GM18499 (cell line): ENCODE measurements around the gene SDK1.

Experiments
- ATAC-seq: cut with Tn5 transposase; IDR thresholded peaks from one replicate; pipeline ENCODE4 v1.9.1; 2021; ENCODE audit warnings: moderate number of reproducible peaks; ENCODE audit not compliant: insufficient read depth, unreplicated experiment

The SDK1 gene

DNA sequence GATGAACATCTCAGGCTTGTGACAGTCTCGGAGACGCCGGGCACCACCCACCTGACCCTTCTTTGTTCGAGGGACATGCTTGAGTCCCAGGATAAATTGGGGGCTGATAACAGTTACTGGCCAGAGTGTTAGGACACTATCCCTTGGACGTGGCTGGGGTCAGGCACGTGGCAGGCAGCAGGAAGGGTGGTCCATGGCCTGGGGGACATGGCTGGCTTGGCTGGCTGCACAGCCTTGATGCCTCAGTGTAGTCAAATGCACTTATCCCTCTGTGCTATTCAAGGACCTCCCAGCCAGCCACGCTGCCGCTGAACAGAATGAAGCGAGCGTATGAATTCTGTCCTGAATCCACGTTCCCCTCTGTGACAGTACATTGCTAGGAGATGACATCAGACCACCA lies 719.0 kb downstream of the SDK1 start:
- no peak for ATAC-seq

DNA sequence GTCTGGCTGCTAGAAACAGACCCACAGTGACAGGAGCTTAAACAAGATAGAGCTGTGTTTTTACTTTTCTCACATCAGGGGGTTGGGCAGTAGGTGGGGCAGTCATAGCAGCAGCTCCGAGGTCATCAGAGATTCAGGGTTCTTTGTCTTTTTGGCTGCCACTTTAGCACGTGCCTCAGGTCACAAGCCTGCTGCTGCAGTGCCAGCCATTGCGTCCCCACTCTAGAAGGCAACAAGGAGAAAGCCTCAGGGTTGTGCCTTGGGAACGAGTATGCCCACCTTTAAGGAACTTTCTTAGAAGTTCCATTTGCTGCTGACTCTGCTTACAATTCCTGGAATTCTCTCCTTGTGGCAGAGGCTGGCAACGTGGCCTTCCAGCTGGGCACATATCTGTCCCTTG lies 720.4 kb downstream of the SDK1 start:
- ATAC-seq, result no peak

DNA sequence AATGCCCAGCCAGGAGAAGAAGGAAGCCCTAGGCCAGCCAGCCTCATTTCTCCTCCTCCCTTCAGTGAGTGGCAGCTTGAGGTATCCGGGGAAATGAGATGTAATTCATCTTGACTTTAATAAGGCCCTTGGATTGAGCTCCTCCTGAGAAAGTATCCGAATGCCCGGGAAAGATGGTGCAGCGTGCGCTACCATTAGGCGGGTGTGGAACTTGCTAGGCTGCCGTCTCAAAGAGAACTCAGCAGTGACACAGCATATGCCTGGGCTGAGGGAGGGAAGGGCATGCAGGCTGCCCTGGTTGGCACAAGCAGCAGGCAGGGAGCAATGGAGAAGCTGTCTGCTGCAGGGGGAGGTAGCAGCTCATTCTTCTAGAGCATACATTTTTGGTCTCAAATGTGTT lies 721.2 kb downstream of the SDK1 start:
- ATAC-seq, result no peak

DNA sequence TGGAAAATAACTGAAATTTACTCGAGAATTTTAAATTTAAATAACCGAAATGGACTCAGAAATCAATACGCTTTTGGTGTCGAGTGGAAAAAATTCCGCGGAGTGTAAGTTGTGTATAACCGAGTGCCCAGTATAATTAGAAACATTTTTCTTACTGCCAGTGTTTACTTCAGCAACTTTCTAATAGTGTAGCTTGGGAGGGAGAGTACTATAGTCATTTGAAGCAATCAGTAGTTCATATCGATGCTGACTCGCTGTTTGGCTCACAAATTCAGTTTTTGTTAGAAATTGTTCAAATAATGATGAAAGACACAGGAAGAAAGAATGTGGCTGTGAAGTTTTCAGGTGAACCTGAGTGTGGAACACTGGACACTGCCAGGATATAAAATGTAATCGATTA lies 722.5 kb downstream of the SDK1 start:
- no peak for ATAC-seq

DNA sequence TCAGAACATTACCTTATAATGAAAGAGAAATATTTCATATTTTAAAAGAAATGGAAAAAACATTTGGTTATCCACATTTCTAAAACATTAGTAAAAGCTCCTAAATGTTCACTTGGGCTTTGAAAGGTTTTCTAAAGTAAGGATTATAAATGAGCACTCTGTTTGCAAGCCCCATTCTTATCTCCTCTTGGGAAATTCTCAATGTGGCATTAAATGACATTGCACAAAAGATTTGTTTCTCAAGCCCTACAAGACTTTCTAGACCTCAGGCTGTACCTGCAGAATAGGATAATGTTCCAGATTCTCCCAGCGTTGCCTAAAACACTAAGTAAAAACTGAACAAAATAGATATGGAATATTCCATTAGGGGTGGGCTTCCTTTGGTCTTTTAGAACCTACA lies 723.1 kb downstream of the SDK1 start:
- ATAC-seq, result no peak

DNA sequence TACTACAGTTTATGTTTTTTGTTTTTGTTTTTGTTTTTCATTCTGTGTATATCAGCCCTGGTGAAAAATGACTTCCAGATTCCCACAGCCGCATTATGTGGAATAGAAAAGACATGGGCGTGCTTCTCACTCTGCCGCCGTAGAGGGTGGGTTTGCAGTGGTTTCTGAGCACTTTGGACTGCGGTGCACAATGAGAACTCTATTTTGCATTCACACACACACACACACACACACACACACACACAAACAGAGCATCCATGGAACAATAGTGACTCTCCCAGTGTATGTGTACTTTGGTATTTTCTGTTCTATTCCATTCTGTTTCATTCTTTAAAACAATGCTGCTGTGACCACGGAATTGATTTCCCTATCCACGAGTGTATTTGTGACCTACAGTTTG lies 723.8 kb downstream of the SDK1 start:
- ATAC-seq, result no peak

DNA sequence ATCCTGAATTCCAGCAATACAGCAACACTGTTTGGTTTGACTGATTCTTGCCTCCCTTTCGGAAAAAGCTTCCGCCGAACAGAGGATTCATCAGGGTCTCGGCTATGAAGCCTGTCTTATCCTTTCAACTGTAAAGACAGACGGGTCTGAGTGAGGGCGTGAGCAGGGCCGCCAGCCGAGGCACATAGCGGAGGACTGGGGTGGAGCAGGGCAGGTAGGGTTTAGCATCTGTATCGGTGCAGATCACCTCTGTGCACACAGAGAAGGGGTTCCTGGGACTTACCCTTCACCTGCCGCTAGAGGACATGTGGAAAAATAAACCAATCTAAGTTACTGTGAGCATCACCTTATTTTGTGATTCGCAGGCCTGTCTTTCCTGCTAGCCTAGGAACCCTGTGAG lies 724.2 kb downstream of the SDK1 start:
- ATAC-seq, result no peak

DNA sequence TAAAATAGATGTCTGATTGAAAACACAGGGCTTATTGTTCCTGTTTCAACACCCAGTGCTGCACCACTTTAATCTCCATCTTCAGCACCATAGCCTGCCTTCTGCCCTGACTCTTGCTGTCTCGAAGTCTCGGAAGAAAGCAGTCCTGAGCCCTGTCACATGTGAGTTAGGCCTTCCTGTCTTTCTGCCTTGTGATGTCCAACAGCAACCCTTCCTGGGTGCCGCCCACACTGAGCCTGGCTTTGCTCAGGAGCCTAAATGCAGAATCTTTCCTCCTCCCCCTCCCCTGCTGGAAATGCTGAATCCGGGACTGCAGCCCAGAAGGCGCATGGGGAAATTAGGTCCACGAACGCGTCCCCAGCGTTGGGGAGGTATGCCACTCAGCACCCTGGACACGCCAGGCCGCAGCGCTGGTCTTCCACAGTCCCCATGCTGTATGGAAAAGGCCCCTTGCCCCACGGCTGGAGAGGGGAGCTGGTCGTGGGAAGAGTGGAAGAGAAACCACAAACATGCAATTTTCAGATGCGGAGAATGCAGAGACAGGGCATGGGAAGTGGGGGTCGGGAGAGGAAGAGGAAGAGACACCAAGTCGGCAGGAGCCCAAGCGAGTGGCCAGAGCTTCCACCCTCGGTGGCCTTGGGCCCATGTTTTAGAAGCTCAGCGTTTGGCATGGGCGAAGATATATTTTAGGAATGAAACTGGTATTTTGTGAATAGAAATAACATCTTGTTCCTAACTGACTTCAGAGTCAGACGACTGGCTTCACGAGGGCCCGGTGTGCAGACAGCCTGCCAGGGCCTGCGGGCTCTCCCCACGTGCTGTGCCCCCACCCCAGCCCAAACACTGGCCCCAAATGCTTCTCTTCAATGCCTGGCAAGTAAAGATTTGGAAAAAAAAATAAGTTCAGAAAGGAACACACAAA lies 724.9 kb downstream of the SDK1 start:
- no peak for ATAC-seq

DNA sequence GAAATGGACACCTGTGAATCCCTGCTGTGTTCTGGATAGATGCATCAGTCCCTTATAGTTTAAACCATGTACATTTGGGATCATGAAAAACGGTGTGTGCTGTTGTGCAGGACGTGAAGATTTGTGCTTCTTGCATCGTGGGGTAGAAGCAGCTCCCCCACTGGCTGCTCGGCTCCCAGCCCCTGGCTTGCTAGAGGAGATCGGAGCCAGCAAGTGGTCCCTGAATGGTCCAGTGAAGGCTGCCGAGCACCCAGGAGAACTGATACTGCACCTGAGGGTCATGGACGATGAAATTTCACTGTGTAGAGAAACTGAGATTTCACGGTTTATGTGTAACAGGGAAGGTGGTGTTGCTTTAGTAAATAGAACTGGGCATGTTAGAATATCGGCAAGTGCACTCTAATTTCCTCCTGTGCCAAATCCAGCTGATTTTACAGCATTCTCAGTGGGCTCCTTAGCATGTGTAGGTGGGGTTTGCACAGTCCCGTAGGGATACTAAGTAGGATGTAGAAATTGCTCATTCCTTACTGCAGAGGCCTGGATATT lies 726.0 kb downstream of the SDK1 start:
- ATAC-seq, result no peak

DNA sequence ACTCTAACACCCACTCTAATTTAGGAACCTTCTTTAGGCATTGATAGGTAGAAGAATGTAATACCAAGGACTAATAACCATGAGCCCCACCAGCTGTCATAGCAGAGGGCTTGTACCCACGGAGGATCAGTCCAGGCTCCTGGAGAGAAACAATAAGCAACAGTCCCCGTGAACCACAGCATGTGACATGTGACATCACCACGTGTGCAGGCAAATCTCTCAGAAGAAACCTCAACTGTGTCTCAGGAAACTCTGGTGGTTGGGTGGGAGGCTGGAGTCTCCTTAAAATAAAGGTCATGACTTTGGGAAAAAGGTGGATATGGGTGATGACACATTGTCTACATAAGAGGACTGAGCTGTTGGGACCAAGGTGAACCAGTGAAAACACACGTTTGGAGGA lies 727.2 kb downstream of the SDK1 start:
- no peak for ATAC-seq

DNA sequence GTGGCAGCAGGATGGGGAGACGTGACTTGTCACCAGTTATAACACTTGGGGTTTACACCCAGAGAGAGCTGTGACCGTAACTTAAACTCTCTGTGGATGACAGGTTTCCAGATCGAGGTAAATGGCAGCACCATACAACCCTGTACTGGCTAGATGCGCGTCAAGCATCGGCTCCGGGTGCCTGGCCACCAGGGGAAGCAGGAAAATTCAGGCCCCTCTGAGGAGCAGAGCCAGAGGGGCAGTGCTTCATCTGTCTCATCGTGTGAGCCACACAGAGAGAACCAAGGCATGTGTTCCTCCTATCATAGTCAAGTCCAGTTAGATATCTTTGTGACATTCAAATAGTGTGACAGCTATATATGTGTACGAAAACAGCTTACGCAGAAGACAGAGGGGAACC lies 728.9 kb downstream of the SDK1 start:
- ATAC-seq, result no peak

DNA sequence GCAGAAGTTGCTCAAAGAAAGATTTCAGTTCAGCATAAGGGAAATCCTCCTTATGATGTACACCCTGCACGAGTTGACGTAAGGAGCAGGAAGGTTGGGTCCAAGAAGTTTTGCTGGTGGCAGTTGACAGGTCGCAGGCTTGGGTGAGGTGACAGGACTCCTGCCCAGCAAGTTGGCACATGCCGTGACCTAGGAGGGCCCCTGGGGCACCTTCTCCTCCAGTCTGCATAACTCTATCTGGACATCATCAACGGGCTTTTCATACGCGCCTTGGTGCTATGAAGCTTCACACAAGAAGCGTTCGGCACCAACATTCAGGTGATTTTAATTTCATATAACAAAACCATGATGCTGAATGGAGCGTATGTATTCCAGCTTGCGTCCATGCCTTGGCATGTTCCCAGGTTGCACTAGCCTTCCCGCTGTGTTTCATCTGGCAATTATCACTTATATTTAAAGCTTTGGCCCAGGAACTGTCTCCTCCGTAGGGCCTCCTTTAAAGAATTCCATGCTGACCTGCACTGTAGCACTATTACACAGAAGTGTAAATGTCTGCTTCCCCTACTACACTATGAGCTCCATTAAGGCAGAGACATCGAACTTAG lies 729.4 kb downstream of the SDK1 start:
- no peak for ATAC-seq

DNA sequence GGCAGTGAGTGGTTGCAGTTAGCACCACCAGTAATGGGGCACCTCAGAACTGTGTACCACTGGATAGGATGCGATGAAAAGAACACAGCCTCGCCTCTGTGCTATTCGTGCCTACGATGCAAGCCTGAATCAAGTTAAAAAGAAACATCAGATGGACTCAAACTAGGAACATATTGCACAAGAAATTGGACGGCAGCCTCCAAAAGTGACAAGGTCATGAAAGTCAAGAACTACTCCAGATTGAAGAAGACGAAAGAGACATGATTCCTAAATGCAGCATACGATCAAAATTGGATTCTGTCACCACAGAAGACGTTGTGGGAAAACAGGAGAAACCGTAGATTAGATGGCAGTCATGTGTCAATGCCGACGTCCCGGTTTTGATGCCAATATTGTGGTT lies 732.9 kb downstream of the SDK1 start:
- no peak for ATAC-seq

DNA sequence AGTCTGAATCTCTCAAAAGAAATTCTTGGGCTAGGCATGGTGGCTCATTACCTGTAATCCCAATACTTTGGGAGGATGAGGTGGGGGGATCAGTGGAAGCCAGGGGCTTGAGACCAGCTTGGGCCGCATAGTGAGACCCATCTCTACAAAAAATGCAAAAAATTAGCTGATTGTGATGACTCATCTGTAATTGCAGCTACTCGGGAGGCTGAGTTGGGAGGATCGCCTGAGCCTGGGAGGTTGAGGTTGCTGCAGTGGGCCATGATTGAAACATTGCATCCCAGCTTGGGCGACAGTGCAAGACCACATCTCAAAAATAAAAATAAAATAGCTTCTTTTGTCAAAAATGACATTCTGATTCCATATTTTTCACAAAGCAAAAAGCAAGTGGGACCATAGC lies 736.3 kb downstream of the SDK1 start:
- ATAC-seq, result no peak

DNA sequence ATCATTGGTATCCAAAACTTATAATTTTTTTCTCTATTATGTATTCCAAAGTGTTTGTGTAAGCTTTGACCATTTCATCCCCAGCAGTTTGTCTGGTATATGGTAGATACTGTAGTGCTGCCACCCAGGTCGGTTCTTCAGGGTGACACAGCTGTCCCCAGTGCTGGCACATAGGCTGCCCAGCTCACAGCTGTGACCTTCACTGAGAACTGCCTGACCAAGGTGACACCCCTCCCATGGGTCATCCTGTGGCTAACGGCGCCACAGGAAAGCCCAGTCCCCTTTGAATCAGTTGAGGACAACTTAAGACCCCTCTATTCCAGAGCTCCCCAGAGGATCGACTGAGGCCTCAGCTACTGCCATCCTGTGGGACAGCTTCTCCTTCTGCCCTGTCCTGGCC lies 736.8 kb downstream of the SDK1 start:
- ATAC-seq, result no peak

DNA sequence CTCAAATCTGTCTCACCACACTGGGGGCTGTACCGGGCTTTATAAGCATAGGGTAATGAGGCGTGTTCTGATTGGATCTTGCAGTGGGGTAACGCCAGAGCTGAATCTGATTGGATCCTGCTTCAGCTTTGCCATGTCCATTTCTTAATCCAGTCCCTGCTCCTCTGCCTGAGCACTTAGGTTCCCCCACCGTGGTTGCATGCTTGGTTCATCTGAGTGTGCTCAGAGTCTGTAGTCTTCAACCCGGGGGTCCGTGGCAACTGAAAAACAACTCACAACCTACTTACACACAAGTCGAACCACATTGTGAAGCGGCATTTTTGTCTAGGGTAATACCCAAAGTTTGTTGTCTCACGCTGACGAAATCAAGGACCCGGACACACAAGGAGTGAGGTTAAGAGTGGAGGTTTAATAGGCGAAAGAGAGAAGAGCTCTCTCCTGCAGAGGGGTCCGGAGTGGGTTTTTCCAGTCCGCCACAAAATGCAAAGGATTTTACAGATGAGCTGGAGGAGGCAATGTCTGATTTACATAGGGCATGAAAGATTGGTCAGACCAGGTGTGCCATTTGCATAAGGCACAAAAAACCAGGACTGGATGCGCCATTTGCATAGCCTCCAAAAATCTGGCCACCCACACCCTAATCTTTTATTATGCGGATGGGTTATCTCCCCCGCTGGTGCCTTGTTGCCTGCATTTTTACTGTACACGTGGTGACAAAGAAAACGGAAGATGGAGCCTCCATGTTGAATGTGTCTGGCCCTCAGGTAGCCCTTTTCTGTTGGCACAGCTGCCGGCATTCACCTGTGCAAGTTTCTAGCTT lies 739.3 kb downstream of the SDK1 start:
- no peak for ATAC-seq

DNA sequence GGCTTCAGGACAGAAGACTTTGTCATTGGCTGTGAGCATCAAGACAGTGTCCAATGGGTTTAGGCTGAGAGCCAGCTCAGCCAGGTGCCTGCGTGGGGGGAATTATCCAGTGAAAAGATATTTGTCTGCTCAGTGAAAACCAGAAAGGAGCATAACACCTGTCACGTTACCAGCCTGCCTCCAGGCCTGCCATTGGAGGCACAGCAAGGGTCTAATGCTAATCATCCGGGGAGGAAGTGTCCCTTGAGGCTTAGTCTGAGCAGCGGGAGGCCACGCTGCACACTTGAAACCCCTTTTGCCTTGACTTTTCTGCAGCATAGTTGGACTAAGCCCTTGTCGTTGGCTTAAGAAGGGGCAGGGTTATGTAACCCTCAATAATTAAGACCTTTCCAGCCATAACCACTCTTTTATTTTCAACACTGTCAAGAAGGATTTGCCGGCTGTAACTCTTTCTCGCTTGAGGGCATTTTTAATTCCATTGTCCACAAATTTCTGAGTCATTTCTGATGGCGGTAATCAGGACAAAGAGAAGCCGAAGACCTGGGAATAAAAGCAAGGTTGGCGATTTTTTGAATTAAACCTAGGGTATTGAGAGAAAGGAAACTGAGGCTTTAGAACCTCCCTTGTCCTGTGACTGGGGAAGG lies 741.5 kb downstream of the SDK1 start:
- no peak for ATAC-seq

DNA sequence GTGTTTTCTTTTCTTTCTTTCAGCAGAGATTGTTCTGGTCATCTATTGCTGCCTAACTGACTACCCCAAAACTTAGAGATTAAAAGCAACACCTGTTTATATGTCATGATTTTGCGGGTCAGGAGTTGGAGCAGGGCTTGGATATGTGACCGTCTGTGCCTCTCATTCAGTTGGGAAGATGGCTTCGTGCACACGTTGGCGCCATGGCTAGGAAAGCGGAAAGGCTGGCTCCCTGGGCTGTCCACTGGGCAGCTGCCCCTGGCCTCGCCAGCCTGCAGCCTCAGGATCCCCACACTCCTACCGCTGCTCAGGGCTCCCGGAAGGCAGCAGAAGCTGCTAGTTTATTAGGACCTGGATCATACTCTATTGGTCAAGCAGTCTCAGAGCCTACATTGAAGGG lies 742.9 kb downstream of the SDK1 start:
- ATAC-seq, result no peak

DNA sequence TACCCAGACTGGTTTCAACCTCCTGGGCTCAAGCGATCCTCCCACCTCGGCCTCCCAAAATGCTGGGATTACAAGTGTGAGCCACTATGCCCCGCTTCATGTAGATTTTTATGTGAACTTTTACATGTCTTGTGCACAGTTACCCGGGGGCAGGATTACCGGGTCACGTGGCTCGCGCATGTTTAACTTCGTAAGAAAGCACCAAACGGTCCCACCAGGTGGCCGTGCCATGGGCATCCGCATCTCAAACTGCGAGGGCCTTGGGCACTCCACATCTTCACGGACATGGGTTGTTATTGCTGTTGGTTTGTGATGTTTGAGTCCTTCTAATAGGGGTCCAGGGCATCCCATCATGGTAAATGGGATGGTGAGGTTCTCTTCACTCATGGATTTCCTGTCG lies 744.4 kb downstream of the SDK1 start:
- no peak for ATAC-seq

DNA sequence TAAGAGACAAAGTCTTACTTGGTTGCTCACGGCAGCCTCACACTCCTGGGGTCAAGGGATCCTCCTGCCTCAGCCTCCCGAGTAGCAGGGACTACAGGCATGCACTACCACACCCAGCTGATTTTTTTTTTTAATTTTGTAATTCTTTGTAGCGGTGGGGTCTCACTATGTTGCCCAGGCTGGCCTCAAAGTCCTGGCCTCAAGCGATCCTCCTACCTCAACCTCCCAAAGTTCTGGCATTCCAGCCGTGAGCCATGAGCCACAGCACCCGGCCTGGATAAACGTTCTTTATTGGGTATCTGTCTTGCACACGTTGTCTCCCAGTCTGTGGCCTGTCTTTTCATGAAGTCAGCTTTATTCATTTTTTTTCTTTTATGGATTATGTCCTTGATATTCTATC lies 744.9 kb downstream of the SDK1 start:
- no peak for ATAC-seq
